K562 (cell line): Measurements from ENCODE around the gene HMGN1.

ENCODE experiments used
- BCL6 ChIP-seq: fragments of 250-450 bp; sonication (Bioruptor Pico); IDR thresholded peaks from 2 replicates; pipeline ENCODE4 v1.4.0; 2020
- CBX2 ChIP-seq: fragments of 200-600 bp; sonication (generic); IDR thresholded peaks from one replicate; pipeline ENCODE4 v1.6.1; 2012; ENCODE audit warnings: mild to moderate bottlenecking, low read length, inconsistent platforms; ENCODE audit not compliant: insufficient read depth, poor library complexity, severe bottlenecking
- CHD4 ChIP-seq: fragments of 200-600 bp; sonication (generic); IDR thresholded peaks from 3 replicates; pipeline ENCODE4 v1.6.1; 2012; ENCODE audit warnings: low read depth, mild to moderate bottlenecking, mixed read lengths, low read length, inconsistent platforms; ENCODE audit not compliant: insufficient read depth, insufficient replicate concordance, poor library complexity, severe bottlenecking
- ERF ChIP-seq: fragments of 450-650 bp; formaldehyde crosslinking; IDR thresholded peaks from 2 replicates; pipeline ENCODE4 v1.4.0; 2020; ENCODE audit warnings: mild to moderate bottlenecking, mixed read lengths
- ESRRB ChIP-seq: fragments of 250-450 bp; sonication (Bioruptor Pico); IDR thresholded peaks from 2 replicates; pipeline ENCODE4 v1.5.0; 2020; ENCODE audit warnings: mild to moderate bottlenecking, moderate library complexity, borderline replicate concordance
- FOXJ3 ChIP-seq: sonication (generic); formaldehyde crosslinking; IDR thresholded peaks from 2 replicates; pipeline ENCODE4 v1.4.0; 2020; ENCODE audit warnings: mild to moderate bottlenecking, missing genetic modification reagents
- HDAC1 ChIP-seq, 2 experiments: fragments of 450-650 bp; IDR thresholded peaks; 2 replicates each; pipeline ENCODE4 v1.6.1; 2016 to 2017; ENCODE audit warnings: inconsistent platforms in 1 of 2, mild to moderate bottlenecking in 1 of 2, moderate library complexity in 1 of 2
- JUNB ChIP-seq: fragments of 450-650 bp; formaldehyde crosslinking; conservative IDR thresholded peaks from 2 replicates; pipeline ENCODE4 v1.4.0; 2020; ENCODE audit warnings: mild to moderate bottlenecking
- MEF2A ChIP-seq: IDR thresholded peaks from 2 replicates; pipeline ENCODE4 v1.6.1; 2011; ENCODE audit warnings: low read depth, mild to moderate bottlenecking, low read length, moderate library complexity; ENCODE audit not compliant: control insufficient read depth
- NCOA1 ChIP-seq: fragments of 450-650 bp; IDR thresholded peaks from 2 replicates; pipeline ENCODE4 v1.6.1; 2016; ENCODE audit warnings: low read depth
- POLR2AphosphoS2 ChIP-seq: IDR thresholded peaks from 2 replicates; pipeline ENCODE4 v1.6.1; 2012; ENCODE audit warnings: low read length, improper control_type of control experiment
- SPI1 ChIP-seq: IDR thresholded peaks from 2 replicates; pipeline ENCODE4 v1.6.1; 2011; ENCODE audit warnings: low read depth, low read length, control low read depth, borderline replicate concordance
- ZBED1 ChIP-seq: IDR thresholded peaks from 2 replicates; pipeline ENCODE4 v1.6.1; 2014
- TF ChIP-seq, protein P1 (sequence below), 3 experiments: IDR thresholded peaks in 2 of 3; conservative IDR thresholded peaks in 1 of 3; 2 replicates each; pipeline ENCODE4 v1.5.1; 2011 to 2012; ENCODE audit warnings: low read length in 3 of 3, mild to moderate bottlenecking in 3 of 3, control low read depth in 2 of 3, improper control_type of control experiment in 1 of 3, inconsistent platforms in 1 of 3, low read depth in 1 of 3, mixed read lengths in 1 of 3, moderate library complexity in 1 of 3; ENCODE audit not compliant: insufficient read depth in 2 of 3

DNA sequence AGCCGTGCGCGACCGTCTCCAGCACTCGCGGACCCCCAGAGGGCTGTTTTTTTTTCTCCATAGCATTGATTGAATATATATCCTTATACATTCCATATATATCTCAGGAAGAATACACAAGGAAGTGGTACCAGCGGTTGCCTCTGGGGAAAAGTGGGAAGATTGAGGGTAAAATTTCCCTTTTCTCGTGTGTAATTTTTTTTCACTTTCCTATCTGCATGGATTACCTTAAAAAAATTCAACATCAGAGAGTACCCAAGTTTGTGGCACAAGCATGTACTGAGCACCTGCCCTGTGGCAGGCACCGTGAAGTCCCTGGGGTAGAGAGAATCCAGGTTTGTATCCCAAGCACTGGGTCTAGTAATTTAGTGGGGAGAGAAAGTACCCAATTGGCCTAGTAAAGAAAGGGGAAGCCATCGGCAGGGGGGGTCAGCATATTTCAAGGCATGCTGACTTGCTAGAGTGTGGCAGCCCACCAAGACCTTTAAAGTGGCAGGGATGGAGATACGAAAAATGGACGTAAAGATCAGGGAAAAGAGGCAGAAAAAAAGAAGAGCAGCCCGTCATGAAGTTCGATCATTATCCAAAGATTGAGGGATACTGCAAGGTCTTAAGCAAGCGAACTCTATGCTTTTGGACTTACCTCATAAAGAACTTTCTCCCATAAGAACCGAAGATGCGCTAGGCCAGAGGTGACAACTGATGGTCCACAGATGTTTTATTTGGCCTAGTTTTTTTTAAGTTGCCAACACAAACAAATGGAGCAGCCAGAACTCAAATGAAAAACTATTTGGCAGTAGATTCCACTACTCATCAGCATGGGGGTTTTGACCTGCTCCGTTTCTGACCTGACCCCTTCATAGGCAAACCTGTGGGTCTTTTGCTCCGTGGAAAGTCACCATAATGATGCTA is 1.5 kb upstream of the HMGN1 start:
- TF ChIP-seq POLR2AphosphoS2 (no peak), BCL6 (CRISPR knock-in tag) (no peak), ERF (no peak), SPI1 (peak; percentile 82), JUNB (CRISPR knock-in tag) (no peak), FOXJ3 (CRISPR knock-in tag) (no peak), HDAC1 (IDR thresholded peaks at IDR 0.05) (peak in 1 of 2 experiments; percentile 30; a peak in 1 of 4 replicates), CBX2 (no peak), CHD4 (no peak), ZBED1 (no peak), MEF2A (no peak), ESRRB (CRISPR knock-in tag) (no peak), NCOA1 (no peak)
- TF ChIP-seq, protein P1, sequence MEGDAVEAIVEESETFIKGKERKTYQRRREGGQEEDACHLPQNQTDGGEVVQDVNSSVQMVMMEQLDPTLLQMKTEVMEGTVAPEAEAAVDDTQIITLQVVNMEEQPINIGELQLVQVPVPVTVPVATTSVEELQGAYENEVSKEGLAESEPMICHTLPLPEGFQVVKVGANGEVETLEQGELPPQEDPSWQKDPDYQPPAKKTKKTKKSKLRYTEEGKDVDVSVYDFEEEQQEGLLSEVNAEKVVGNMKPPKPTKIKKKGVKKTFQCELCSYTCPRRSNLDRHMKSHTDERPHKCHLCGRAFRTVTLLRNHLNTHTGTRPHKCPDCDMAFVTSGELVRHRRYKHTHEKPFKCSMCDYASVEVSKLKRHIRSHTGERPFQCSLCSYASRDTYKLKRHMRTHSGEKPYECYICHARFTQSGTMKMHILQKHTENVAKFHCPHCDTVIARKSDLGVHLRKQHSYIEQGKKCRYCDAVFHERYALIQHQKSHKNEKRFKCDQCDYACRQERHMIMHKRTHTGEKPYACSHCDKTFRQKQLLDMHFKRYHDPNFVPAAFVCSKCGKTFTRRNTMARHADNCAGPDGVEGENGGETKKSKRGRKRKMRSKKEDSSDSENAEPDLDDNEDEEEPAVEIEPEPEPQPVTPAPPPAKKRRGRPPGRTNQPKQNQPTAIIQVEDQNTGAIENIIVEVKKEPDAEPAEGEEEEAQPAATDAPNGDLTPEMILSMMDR (IDR thresholded peaks at IDR 0.05 in 2 of 3, conservative IDR thresholded peaks at IDR 0.05 in 1 of 3; ENCODE audit: insufficient read depth in 2 of 3, low read depth in 1 of 3, low read length in 3 of 3) = peak in 1 of 3 experiments; percentile 23; a peak in 1 of 6 replicates
